HG03060 (cell line): ENCODE results near the gene PTGIS.

Source experiments
- ATAC-seq: cut with Tn5 transposase; IDR thresholded peaks from one replicate; pipeline ENCODE4 v1.9.1; 2021; ENCODE audit warnings: low read depth, moderate number of reproducible peaks; ENCODE audit not compliant: unreplicated experiment

The PTGIS gene

DNA sequence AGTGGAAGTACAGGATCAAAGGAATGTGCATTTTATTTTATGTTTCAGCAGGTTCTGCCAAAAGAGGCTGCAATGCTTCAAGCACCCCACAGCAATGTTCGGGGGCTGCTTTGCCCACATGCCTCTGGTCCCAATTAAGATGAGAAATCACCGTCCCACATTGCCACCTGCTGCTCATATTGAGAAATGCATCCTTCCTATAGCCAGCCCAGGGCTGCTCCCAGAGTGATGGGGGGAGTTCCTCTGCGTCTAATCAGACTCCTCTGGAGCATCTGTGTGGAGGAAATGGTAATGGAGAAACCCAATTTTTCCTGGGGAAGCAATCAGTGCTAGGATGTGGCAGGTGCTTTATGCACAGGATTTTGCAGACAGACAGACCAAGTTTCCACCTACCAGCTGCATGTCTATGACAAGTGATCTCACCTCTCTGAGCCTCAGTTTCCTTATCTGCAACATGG lies 33.7 kb downstream of the PTGIS start:
- ATAC-seq: no peak

- ATAC-seq: no peak
These were observed 35.5 kb downstream of the PTGIS start for GRCh38 chr20:49532285-49532946.

DNA sequence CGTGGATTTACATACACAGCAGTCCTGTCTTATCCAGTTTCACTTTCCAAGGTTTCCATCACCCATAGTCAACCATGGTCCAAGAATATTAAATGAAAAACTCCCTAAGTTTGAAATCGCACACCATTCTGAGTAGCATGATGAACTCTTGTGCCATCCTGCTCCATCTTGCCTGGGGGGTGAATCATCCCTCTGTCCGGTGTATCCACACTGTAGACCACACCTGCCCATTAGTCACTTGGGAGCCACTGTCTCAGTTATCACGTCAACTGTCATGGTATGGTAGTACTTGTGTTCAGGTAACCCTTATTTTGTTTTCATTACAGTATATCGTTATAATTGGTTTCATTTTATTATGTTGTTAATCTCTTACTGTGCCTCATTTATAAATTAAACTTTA lies 38.5 kb downstream of the PTGIS start:
- ATAC-seq: no peak

DNA sequence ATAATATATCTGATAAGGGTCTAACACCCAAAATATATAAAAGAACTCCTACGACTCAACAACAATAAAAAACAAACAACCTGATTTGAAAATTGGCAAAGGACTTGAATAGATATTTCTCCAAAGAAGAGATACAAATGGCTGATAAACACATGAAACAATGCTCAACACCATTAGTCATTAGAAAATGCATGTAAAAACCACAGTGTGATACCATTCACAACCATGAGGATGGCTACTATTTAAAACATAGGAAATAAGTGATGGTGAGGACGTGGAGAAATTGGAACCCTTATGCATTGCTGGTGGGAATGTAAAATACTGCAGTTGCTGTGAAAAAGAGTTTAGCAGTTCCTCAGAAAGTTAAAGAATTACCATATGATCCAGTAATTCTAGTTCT lies 41.4 kb downstream of the PTGIS start:
- ATAC-seq: no peak

DNA sequence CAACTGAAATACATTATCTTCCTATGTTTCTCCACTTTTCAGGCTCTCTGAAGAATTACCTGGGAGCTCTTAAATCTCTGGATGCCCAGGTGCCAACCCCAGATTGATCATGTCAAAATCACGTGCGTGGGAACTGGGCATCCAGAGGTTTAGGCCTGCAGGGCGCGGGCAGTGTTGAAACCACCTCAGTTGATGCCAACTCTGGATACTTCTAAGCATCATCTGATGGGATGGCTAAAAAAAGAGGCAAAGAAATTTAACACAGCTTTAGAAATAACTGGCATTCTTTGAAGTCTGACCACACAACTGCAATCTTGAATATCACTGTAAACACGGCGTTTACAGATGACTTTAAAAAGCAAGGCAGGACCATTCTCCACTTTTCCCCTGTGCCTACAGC lies 41.9 kb downstream of the PTGIS start:
- no peak for ATAC-seq

DNA sequence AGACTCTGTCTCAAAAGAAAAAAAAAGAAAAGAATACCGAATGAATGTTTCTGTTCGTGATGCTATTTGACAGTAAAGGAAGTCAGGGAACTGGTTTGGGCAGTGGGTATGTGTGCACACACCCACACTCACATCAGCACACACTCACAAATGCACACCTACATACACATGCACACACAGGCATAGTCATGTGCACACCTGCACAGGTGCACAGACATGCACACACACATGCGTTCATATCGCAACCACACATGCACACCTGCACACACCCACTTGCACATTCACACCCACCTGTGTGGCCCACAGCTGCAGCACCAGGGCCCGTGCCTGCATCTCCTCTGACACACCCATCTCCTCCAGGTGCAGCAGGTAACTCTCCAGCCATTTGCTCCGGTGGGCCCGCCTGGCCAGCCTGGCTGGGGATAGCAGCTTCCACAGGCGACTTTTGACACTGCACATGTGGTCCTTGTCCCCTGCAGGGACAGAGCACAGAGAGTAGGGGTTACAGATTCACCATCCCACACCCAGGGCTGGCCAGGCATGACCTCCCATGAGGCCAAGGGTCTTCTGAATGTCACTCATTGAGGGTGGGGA lies 44.1 kb downstream of the PTGIS start:
- ATAC-seq: no peak

- no peak for ATAC-seq
These were observed 46.6 kb downstream of the PTGIS start for GRCh38 chr20:49521356-49521755.

DNA sequence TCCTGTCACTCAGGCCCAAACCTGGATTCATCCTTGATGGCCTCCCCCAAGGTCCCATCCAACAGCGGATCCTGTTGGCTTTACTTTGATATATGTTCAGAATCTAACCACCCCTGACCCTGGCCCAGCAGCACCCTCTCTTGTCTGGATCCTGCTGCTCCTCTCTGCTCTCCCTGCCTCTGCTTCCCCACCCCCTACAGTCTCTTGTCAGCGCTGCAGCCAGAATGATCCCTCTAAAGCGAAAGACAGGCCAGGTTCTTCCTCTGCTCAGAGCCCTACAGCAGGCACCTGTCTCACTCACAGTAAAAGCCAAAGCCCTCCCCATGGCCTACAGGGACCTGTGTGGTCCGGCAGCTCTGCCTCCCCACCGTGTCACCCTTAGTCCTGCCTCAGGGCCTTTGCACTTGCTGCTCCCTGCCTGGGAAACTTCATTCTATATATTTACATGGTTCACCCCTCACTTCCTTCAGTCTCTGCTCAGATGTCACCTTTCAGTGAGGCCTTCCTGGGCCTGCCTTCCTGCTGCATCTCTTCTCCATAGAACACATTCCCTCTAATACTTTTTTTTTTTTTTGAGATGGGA lies 48.1 kb downstream of the PTGIS start:
- ATAC-seq: no peak

DNA sequence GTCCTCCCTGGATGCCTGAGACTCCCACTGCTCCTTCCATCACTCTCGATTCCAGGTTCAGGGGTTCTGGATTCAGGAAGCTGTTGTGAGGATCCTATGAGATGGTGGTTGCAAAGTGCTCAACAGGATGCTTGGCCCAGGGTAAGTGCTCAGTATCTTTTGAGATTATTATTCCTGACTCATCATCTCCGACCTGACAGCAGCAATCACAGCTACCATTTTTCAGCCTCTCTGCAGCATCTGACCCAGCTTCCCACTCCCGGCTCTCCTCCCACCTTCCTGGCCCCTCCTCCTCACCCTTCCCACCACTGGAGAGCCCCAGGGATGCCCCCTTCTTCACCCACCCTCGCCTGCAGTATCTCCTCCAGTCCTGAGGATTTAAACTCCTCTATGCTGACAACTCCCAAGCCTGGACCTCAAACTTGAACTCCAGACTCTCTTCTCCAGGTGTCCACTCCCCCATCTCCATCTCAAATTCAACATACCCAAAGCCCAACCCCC lies 48.7 kb downstream of the PTGIS start:
- no peak for ATAC-seq

DNA sequence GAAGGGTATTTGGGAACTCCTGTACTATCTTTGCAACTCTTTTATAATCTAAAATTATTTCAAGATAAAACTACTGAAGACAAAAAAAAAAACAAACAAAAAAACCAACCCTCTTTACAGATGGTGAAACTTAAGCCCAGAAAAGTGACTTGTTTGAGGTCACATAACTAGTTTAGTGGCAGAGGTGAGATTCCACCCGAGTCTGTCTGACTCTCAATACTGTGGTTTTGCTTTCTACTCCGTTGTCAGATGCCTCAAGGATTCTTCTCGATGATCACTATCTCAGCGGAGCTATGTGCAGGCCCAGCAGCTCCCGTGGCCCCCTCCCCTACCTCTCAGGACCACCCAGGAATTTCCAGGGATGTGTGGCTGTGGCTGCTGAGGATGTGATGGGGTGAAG lies 49.4 kb downstream of the PTGIS start:
- ATAC-seq: no peak

DNA sequence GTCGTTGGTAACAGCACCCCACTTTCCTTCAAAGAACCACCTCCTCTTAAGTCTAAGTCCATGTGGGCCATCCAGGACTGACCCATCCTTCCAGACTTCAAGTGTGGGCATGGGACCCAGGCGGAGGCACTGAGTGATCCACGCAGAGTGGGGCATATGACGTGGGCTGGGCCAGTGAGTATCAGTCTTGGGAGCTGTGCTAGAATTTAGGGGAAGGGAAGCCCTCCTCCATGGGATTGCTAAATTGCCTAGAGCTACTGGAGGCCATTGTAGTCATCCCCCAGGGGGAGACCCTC lies 50.2 kb downstream of the PTGIS start:
- ATAC-seq: no peak

DNA sequence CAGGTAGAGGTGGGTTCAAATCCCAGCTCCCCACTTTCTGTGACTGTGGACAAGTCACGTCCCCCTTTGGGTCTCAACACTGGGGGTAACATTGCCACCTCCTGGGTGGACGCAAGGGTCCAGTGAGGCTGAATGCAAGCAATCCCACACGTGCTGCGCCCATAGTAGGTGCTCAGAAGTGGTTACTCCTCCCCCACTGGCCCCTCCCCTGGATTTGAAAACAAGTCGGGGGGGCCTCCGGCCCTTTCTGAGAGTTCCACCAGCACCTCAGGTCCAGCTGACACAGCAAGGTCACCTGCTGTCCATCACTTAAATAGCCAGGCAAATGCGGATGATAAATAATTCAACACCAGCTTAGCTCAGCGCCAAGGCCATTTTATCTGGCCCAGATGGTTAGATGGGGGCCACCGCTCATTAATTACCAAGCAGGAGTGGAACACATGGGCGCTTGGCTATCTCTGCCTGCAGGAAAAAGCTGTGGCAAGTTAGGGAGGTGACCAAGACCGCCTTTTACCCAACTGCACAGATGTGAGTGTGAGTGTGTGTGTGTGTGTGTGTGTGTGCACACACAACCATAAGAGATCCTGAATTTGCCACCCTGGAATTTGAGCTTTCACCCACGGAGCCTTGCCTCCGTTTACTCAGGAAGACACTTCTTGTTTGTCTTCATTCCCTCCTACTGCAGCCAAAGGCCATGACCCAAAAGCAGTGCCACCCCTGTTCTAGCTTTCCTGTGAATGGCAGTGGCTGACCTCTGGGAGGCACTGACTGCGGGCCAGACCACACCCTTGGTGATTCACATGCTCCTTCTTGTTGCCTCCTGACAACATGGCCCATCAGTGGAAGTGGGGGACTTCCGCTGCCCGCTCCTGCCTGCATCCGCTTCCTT lies 50.8 kb downstream of the PTGIS start:
- no peak for ATAC-seq

GRCh38 chr20:49515586-49515985 lies 52.4 kb downstream of the PTGIS start:
- no peak for ATAC-seq

DNA sequence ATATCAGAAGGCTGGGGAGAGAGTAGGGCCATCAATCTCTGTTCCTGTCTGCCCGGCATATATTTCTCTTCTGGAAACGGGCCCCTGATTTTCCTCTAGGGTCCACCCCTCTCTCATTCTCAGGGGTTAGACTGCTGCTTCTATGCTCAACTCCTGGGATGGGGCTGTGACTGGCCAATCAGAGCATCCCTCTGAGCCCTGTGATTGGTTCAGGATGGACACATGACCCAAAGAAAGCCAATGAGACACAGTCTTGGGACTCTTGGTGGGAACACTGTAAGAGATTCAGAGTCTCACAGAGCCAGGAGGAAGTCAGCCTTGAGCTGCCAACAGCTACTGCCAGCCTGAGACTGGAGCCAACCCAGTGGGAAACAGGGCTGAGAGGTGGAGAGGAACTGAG lies 54.4 kb downstream of the PTGIS start:
- no peak for ATAC-seq

GRCh38 chr20:49513009-49513408 lies 54.9 kb downstream of the PTGIS start:
- ATAC-seq: no peak

GRCh38 chr20:49511788-49512525 lies 56.0 kb downstream of the PTGIS start:
- no peak for ATAC-seq

- ATAC-seq: no peak
These were observed 57.3 kb downstream of the PTGIS start for GRCh38 chr20:49510562-49511122.

DNA sequence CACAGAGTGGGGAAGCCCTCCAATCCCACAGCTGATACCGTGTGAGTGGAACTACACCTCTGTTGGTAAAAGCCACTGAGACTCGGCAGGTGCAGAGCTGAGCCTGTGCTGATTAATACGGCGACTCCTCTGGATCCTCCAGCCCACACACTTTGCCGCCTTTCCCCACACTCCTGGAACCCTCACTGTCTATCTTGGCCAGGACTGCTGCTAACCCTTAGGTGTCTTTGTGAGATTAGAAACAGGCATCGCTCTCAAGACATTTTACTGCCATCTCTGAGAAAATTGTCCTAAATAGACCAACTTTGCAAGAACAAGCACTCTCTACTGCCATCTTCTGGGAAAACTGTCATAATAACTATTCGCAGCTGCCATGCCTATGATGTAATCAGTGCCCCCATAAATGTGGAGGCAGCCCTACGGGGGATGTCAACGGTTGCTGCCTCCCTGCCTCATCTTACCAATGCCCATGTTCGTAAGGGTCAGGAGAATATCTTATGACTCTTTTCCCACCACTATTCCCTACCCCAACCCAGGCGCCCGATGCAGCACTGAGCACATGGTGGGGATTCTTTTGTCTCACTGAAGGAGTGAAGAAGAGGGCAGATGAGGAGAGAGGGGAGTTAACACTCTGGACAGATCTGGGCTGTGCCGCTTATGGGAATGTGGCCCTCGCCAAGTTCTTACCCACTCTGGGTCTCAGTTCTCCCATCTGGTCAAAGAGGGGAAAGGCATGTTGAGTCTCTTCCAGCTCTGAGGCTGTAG lies 59.3 kb downstream of the PTGIS start:
- no peak for ATAC-seq

DNA sequence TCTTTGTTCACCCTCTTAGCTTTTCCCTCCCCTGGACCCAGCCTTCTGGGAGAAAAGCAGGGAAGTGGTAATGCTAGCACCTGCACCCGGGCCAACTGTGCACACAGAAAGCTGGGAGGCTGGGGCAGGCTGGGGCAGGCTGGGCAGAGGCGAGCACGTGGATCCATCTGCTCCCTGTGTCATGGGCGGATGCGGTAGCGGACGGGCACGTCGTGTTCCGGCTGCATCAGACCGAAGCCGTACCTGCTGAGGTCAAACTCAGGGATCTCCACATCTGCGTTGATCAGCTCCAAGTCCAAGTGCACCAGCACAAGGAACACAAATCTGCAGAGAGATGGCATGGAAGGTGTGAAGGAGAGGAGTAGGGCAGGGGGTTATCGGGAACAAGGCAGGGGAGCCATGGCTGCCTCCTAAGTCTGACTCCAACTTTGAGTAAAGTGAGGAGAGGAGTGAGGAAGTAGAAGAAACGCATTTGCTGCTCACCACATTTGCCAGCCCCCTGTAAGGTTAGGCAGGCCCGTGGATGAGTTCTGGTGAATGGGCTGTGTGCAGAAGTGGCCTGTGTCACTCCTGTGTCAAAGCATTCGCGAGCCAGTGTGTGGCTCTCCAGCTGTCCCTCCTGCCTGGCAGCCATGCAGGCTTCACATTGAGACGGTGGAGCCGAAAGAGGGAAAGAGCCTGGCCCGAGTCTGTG lies 60.0 kb downstream of the PTGIS start:
- no peak for ATAC-seq
